ENCODE data around the gene BRD4.

The BRD4 gene

GRCh38 chr19:15331419-15332310 lies 674 bp downstream of the BRD4 start:
- POLR2A ChIA-PET: interaction anchor here (0.6 to 1.7 kb wide), 7 partner anchors 14 to 88 kb away, joined by 3 to 6 read pairs (median 4); partner anchors contain the start of genes AKAP8 and AKAP8L
- TF ChIP-seq ZNF585B (tag by site-specific recombination; IDR thresholded peaks at IDR 0.05): no peak
- no peak for TF ChIP-seq TRIM28 (IDR thresholded peaks at IDR 0.05; ENCODE audit: borderline replicate concordance, low read length)
- no peak for TF ChIP-seq ZNF138 (tag by site-specific recombination; IDR thresholded peaks at IDR 0.05; ENCODE audit: borderline replicate concordance)
- no peak for TF ChIP-seq ZNF10 (tag by site-specific recombination; IDR thresholded peaks at IDR 0.05)
- TF ChIP-seq ZBTB11 (tag by site-specific recombination; conservative IDR thresholded peaks at IDR 0.05; ENCODE audit: low read depth): peak; percentile 56; the same call in 1 of the 2 replicates
- TF ChIP-seq RBAK (tag by site-specific recombination; IDR thresholded peaks at IDR 0.05): no peak
- TF ChIP-seq ZNF157 (tag by site-specific recombination; IDR thresholded peaks at IDR 0.05): no peak
- no peak for TF ChIP-seq ZNF670 (tag by site-specific recombination; IDR thresholded peaks at IDR 0.05; ENCODE audit: low read depth)
- TF ChIP-seq SP7 (tag by site-specific recombination; IDR thresholded peaks at IDR 0.05): peak; percentile 36; the same call in 1 of the 2 replicates
- peak; percentile 71 for TF ChIP-seq ZNF513 (tag by site-specific recombination; IDR thresholded peaks at IDR 0.05)
- TF ChIP-seq ZNF214 (tag by site-specific recombination; IDR thresholded peaks at IDR 0.05; ENCODE audit: borderline replicate concordance): no peak
- no peak for TF ChIP-seq ZNF658 (tag by site-specific recombination; IDR thresholded peaks at IDR 0.05)
- TF ChIP-seq ZBTB6 (tag by site-specific recombination; IDR thresholded peaks at IDR 0.05): no peak
- TF ChIP-seq ZNF324 (tag by site-specific recombination; IDR thresholded peaks at IDR 0.05): no peak
- TF ChIP-seq BCL6B (tag by site-specific recombination; IDR thresholded peaks at IDR 0.05): no peak
- no peak for TF ChIP-seq ZFP37 (tag by site-specific recombination; IDR thresholded peaks at IDR 0.05)
- no peak for TF ChIP-seq ZNF341 (tag by site-specific recombination; IDR thresholded peaks at IDR 0.05; ENCODE audit: low read depth)
- TF ChIP-seq GLI2 (tag by site-specific recombination; IDR thresholded peaks at IDR 0.05; ENCODE audit: borderline replicate concordance, low read depth): no peak
- TF ChIP-seq HOXC10 (CRISPR knock-in tag; IDR thresholded peaks at IDR 0.05): no peak
- TF ChIP-seq ZBTB8A (tag by site-specific recombination; IDR thresholded peaks at IDR 0.05): peak; percentile 89
- TF ChIP-seq ZNF292 (tag by site-specific recombination; IDR thresholded peaks at IDR 0.05; ENCODE audit: borderline replicate concordance, low read depth): no peak
- no peak for TF ChIP-seq ZNF175 (tag by site-specific recombination; IDR thresholded peaks at IDR 0.05)
- no peak for TF ChIP-seq ZNF639 (tag by site-specific recombination; IDR thresholded peaks at IDR 0.05)
- no peak for TF ChIP-seq ZNF830 (tag by site-specific recombination; IDR thresholded peaks at IDR 0.05; ENCODE audit: low read depth)
- 0 out of 2 replicates have a peak, but pooled peaks have one; percentile 17 for TF ChIP-seq ZNF394 (tag by site-specific recombination; IDR thresholded peaks at IDR 0.05; ENCODE audit: borderline replicate concordance)

More at GRCh38 chr19:15331419-15332310, 674 bp downstream of the BRD4 start:
- H3K9me3 ChIP-seq (ENCODE audit: control insufficient read depth, insufficient read depth, low read depth, low read length): no peaks in the 10 kb centered on the region
- no peaks in the 10 kb centered on the region; a peak in 1 of 3 replicates for H3K36me3 ChIP-seq (ENCODE audit: control insufficient read depth in 2 of 2, insufficient read depth in 1 of 2, low read length in 2 of 2)
- H3K4me3 ChIP-seq (ENCODE audit: low read depth, low read length): peak overlapping the region; percentile 98
- peaks cover 28% of the 10 kb centered on the region for H3K4me1 ChIP-seq (ENCODE audit: control insufficient read depth, insufficient read depth, low read length)
- CTCF ChIA-PET: no interaction called here
- peak overlapping the region; percentile 94 for H3K27ac ChIP-seq (ENCODE audit: extremely low read depth, low read depth, low read length)

Data from HEK293 (cell line).